Fibroblast of skin of right biceps (primary cell): Measurements from ENCODE around the gene TUBGCP3.

ENCODE experiments used
- DNase-seq: peaks from one replicate; pipeline ENCODE4 v3.0.0-alpha.2; 2013

Gene TUBGCP3

GRCh38 chr13:112469071-112469745 is 118.7 kb downstream of the TUBGCP3 start:
- no peak for DNase-seq

GRCh38 chr13:112468069-112468468 is 119.9 kb downstream of the TUBGCP3 start:
- DNase-seq, result no peak

- DNase-seq, result no peak
These were observed 120.7 kb downstream of the TUBGCP3 start for GRCh38 chr13:112467236-112467635.

- no peak for DNase-seq
These were observed 121.6 kb downstream of the TUBGCP3 start for GRCh38 chr13:112466132-112467058.

GRCh38 chr13:112465251-112466131 is 122.5 kb downstream of the TUBGCP3 start:
- no peak for DNase-seq

GRCh38 chr13:112464720-112465119 is 123.2 kb downstream of the TUBGCP3 start:
- DNase-seq, result no peak

GRCh38 chr13:112462408-112462807 is 125.5 kb downstream of the TUBGCP3 start:
- DNase-seq, result no peak

GRCh38 chr13:112457485-112457884 is 130.5 kb downstream of the TUBGCP3 start:
- no peak for DNase-seq

- DNase-seq, result no peak
These were observed 130.9 kb downstream of the TUBGCP3 start for GRCh38 chr13:112457081-112457480.

GRCh38 chr13:112456138-112457056 is 131.6 kb downstream of the TUBGCP3 start:
- no peak for DNase-seq

- no peak for DNase-seq
These were observed 132.4 kb downstream of the TUBGCP3 start for GRCh38 chr13:112455476-112456059.

- DNase-seq, result no peak
These were observed 133.2 kb downstream of the TUBGCP3 start for GRCh38 chr13:112454648-112455334.

GRCh38 chr13:112453874-112454647 is 133.9 kb downstream of the TUBGCP3 start:
- DNase-seq, result no peak

- no peak for DNase-seq
These were observed 134.6 kb downstream of the TUBGCP3 start for GRCh38 chr13:112453207-112453829.

- no peak for DNase-seq
These were observed 135.4 kb downstream of the TUBGCP3 start for GRCh38 chr13:112452380-112453206.

- DNase-seq, result no peak
These were observed 136.2 kb downstream of the TUBGCP3 start for GRCh38 chr13:112451512-112452379.

GRCh38 chr13:112450904-112451240 is 137.1 kb downstream of the TUBGCP3 start:
- DNase-seq, result no peak
